Activated CD4-positive, CD25-positive, alpha-beta regulatory T cell treated with anti-CD3 and anti-CD28 coated beads, Interleukin-2, amount 50 U/mL, for 72 hours (primary cell): ENCODE measurements around the gene PPP1R12C.
"Not testable (repeated sequence)": the region's sequence is repeated elsewhere in the genome, so short reads cannot be mapped to it uniquely, and the experiment has no call there.

ENCODE experiments used
- DNase-seq: peaks from one replicate; pipeline ENCODE4 v3.0.0; 2021

The PPP1R12C gene

DNA sequence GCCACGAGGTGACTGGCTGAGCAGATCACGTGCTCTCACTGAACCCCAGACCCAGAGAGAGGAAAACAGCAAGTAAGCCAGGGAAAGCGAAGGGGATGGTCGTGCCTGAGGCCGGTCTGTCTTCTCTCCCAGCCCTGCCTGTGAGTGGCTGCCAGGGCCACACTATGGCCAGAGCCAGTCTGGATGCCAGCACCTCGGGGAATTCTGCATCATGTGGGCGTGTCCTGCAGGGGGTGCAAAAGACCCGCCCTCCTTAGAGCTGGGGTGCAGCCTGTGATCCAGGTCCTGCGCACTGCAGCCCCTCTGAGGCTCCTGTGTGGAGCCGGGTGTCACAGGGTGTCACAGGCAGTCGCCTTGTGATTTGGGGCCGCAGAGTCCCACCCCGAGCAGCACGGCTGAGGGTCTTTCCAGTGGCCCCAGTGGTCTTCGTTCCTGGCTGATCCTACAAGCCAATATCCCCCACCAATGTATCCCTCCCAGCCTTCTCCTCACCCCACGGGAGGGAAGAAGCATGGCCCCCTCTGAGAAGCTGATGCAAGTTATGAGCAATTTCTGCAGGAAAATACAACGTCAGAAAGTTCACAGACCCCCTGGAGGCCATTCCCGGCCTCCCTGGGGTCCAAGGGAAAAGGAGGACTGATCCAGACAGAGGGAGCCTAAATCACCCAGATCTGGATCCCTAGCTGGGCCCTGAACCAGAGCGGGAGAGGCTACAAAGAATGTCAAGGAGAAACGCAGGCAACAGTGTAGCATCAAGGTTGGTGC lies 7.7 kb downstream of the PPP1R12C start:
- no peak for DNase-seq

- DNase-seq, result not testable (repeated sequence)
These were observed 10.2 kb downstream of the PPP1R12C start for GRCh38 chr19:55107252-55107651.

DNA sequence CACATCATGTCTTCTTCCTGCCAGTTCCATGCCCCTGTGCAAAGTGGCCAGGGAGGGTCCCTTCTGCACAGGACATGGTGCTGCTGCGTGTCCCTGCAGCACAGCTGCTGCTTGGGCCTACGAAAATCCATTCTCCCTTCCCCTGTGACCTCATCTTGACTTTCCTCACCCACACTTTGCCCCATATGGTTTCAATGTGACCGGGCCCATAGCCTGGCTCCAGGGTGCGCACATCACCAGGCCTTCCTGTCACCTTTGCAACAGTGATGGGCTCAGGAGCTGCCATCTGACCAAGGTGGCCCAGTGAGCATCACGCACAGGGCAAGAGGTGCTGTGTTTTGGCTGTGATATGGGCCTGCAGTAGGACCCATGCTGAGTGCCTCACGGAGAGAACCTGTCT lies 10.8 kb downstream of the PPP1R12C start:
- no peak for DNase-seq

DNA sequence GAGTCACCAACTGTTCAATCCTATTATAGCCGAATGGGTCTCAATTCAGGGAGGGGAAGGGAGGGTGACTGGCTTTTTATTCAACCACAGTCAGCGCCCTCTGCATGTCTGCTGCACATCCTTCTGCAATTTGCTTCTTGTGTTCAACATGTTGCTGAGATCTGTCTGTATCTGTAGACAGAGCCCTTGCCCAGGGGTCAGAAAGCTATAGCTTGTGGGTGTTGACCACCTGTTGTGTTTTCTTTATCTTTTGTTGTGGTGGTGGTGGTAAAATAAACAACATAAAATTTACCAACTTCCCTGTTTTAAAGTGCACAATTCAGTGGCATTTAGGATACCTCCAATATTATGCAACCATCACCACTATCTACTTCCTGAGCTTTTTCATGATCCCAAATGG lies 12.2 kb downstream of the PPP1R12C start:
- no peak for DNase-seq

DNA sequence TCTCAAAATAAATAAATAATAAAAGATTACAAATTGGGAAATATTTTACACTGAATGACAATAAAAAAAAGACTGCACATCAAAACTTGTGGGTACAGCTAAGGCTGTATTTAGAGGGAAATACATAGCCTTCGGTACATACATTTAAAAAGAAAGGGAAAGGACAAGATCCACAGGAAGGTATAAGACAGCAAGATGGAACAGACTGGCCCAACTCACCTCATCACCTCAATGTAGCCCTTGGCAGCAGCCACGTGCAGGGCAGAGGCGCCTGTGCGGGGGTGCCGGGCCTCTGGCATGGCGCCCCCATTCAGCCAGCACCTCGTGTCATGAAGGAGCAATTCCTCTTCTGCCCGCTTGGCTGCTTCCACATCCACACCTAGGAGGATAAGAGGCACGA lies 14.2 kb downstream of the PPP1R12C start:
- DNase-seq, result no peak

GRCh38 chr19:55101261-55101660 lies 16.2 kb downstream of the PPP1R12C start:
- DNase-seq, result no peak

DNA sequence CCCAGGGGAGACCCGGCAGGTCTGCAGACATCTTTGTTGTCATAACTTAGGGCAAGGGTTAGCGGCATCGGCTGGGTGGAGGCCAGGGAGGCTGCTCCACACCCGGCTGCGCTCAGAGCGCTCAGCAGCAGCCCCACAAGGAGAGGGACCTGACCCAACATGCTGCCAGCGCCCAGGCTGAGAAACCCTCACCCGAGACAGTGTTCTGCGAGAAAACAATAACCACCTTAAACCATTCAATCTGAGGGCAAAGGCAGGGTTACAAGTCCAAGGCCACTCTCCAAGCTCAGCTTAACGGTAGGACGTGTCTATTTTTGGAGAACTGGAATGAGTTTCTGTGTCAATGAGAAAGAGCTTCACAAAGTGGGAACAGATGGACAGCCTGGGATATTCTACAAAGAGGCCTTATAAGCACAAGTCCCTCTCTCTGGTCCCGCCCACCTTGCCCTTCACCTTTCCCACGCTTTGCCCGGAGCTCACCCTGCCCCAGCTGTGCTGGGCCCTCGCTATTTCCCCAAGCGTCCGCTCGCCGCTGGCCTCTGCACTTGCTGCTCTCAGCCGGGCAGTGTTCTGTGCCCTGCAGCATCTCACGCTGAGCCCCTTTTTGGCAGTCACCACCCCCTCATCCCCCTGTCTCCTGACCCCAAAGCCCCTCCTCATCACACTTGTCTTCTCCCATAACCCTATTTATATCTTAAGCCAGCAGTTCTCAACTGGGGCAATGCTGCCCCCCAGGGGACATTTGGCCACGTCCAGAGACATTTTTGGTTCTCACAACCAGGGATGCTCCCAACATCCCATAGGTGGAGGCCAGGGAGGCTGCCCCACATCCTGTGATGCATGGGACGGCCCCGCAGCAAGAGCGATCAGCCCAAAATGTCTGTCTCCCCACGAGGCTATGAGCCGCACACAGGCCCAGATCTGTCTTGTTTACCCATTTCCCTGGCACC lies 17.6 kb downstream of the PPP1R12C start:
- DNase-seq, result no peak

DNA sequence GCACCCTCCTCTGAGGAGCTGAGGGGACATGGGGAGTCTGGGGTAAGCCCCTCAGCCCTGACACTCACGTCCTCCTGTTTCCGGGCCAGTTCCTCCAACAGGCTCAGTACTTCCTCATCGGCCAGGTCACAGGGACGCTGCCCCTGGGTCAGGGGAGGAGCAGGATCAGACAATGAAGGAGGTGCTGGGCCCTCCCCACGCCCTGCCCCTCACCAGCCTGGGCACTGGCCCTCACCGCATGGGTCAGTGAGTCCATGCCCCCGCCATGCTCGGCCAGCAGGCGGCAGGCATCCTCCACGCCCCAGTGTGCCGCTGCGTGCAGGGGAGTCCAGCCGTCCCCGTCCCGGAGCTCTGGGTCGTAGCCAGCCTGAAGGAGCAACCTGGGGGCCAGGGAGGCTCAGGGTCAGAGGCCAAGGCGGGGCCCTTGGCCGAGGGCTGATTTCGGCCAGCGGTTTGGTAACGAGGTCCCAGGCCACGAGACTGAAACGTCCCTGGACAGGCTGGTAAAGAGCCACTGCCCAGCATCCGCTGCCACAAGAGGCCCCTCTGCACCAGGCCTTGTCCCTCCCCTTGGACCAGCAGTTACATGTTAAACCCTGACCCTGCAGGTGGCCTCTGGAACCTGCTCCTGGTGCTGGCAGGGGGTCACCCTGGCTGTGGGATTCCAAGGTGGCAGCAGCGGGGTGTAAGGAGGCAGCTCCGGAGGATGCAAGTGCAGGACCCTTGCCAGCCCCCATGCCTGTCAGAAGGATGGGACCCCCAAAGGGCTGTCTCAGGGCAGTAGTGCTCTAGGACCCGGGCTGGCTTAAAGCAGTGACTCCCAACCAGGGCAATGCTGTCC lies 18.5 kb downstream of the PPP1R12C start:
- DNase-seq, result no peak

DNA sequence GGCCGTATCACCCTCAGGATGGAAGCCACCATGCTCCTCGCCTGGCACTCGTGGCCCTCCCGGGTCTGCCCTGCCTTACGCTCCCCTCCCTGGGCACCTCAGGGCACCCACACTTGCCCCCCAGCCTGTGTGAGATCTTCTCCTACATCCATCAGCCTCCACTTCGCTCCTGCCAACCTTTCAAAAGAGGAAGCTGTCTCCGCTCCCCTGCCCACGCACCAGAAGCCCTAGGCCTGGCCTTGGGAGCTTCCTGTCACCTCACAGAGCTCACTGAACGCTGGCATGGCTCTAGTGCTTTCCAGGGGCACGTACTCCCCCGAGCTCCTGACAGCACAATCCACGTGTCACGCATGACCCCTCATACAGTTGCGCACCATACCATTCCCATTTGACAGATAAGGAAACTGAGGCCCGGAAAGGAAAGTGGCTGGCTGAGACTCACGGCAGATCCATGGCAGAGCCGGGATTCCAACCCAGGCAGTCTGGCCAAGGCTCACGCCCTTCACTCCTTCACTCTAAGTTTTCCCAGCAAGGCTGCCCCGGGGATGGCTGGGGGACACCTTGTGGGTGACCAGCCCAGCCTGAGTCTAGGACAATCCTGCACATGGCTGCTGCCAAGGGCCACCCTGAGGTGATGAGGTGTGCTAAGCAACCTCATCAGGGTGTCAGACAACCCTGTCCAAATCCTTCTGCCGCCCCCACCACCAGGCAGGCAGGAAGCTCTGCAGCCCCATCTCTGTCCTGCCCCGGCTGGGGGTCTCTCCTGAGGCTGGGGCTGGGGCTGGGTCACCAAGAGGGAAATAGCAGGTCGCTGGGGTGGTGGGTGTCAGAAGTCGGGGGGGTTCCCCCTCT lies 19.3 kb downstream of the PPP1R12C start:
- DNase-seq, result no peak

GRCh38 chr19:55096061-55096701 lies 21.3 kb downstream of the PPP1R12C start:
- DNase-seq, result peak; percentile 21

- DNase-seq, result no peak
These were observed 22.0 kb downstream of the PPP1R12C start for GRCh38 chr19:55095260-55096060.

GRCh38 chr19:55094456-55095259 lies 22.8 kb downstream of the PPP1R12C start:
- no peak for DNase-seq

DNA sequence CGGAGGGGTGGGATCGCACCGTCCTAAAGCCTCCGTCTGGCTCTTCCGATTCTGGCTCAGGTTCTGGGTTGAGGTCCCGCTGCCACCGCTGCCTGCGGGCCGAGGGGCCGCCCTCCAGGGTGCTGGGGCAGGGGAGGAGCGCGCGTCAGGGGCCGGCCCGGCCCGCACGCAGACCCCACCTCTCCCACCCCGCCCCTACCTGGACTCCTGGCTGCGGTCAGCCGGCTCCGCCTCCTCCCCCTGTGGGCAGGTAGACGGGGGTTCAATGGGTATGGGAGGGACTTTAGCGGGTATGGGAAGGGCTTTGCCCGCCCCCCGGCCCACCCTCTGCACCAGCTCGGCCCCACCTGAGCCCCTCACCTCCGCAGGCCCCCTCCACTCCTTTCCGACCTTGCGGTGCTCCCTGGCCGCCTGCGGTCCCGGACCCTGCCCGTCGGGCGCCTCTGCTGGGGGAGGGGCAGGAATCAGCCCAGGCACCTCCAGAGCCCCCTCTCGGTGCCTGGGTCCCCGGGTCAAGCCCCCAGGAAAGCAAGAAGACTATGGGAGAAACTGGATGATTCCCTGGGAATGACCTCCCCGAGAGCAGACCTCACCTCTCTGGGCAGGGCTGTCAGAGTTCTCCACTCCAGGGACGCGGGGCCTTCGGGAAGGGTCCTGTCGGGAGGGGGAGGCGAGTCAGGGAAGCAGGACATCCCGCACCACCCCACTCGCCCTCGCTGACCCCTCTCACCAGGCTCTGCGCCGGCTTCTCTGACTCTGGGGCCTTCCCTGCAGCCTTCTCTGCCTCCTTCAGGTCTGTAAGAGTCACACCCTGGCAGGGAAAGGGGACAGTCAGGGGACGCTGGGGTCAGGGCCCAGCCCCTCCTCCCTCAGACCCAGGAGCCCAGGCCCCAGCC lies 24.8 kb downstream of the PPP1R12C start:
- peak; percentile 17 for DNase-seq

DNA sequence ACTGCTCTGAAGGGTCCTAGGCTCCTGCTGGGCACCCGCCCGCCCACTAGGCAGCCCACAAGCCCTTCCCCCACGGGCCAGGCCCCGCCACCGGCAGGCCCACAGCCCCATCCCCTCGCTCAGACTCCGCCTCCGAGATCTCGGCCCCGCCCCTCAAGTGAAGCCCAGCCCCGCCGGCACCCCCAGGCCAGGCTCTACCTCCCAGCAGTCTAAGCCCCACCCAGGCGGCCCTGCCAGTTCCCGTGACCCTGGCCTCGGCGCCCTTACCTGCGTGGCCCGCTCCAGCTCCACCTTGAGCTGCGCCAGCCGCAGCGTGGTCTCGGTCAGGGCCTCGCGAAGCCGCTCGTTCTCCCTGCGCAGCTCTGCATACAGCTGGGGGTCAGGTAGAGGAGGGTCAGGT lies 25.5 kb downstream of the PPP1R12C start:
- DNase-seq, result peak; percentile 34

- peak; percentile 28 for DNase-seq
These were observed 26.1 kb downstream of the PPP1R12C start for GRCh38 chr19:55091126-55091910.

GRCh38 chr19:55090564-55090963 lies 26.9 kb downstream of the PPP1R12C start:
- no peak for DNase-seq

DNA sequence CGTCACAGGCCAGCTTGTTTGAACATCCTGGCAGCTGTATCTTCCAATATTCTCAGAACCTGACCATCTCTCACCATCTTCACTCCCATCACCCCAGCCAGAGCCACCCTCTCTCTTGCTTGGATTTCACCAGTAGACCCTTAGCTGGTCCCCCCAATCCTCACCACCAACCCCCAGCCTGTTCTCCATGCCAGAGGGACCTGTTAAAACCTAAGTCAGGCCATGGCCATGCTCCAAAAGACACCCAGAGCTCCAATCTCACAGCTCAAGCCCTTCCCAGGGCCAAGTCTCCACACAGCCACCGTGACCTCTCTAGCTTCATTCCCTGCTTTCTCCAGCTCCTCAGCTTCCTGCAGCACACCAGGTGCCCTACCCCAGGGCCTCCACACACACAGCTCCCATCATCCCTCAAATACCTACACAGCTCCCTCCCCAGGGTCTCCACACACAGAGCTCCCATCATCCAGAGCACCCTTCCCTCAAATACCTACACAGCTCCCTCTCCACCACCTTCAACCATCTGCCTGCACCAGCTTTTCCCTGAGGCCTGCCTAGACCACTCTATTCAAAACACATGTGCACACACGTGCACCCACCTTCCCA lies 28.0 kb downstream of the PPP1R12C start:
- DNase-seq, result no peak
